T47D (cell line): ENCODE results near the gene F8A1.
"Not testable (repeated sequence)": the region's sequence is repeated elsewhere in the genome, so short reads cannot be mapped to it uniquely, and the experiment has no call there.

Experiments used
- DNase-seq, 2 experiments: peaks; one replicate each; pipeline versions ENCODE4 v3.0.0 to v3.0.0-alpha.2; 2011 to 2012; ENCODE audit warnings: low read depth in 1 of 2, low spot score in 1 of 2
- JUND ChIP-seq: IDR thresholded peaks from 2 replicates; pipeline ENCODE4 v1.6.1; 2012; ENCODE audit warnings: low read depth
- in situ Hi-C: cut with HindIII; loops from 2 replicates; pipeline ENCODE4 v1.10.0; 2016; ENCODE audit warnings: low sequenced_read_pairs, low pct_unique_long_range_greater_than_20kb

F8A1 gene

GRCh38 chrX:154902408-154902807, 16.3 kb downstream of the F8A1 start:
- TF ChIP-seq JUND = no peak
- no peak for DNase-seq
- in situ Hi-C loops = no loop called here

DNA sequence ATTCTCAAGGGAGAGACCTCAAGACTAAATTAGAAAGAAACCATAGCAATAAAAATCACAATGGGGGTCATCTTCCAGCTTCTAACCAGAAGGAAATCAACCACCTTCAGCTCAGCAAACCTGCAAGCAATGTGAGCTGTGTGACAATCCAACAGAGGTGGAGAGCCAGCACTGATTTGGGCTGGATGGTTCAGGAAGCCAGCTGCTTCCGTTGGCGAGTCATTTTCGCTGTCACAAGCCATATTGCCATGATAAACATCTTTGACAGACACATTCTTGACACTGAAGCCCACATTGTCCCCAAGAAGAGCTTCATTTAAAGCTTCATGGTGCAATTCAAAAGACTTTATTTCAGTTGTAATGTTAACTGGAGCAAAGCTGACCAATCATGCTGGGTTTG, 22.7 kb downstream of the F8A1 start:
- no peak for TF ChIP-seq JUND
- DNase-seq = no peak
- in situ Hi-C loops = no loop called here

GRCh38 chrX:154910048-154910447, 23.9 kb downstream of the F8A1 start:
- DNase-seq, in situ Hi-C loops: not testable (repeated sequence)

- in situ Hi-C loops, DNase-seq: not testable (repeated sequence)
These were observed 24.4 kb downstream of the F8A1 start for GRCh38 chrX:154910528-154910927.

GRCh38 chrX:154914052-154914451, 27.9 kb downstream of the F8A1 start:
- in situ Hi-C loops = no loop called here
- no peak for TF ChIP-seq JUND

DNA sequence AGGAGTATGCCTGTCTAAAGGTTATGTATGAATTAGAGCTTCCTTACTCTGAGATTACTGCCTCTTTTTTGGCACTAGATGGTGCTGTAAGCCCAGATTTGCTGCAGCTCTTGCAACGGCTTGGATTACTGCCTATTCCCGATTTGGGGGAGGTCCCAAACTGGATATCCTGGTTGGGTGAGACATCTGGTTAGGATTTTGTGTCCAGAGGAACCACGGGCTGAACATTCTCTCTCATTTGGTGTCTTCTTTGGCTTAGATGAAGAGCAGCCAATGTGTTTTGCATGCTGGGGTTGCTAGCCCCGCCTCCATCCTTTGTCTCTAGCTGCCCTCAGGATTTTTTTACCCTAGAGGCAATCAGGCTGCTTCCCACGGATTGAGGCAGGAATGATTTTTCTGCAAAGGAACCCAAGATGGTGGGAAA, 31.9 kb downstream of the F8A1 start:
- in situ Hi-C loops = no loop called here
- peak; percentile 11 to 78 for DNase-seq
- TF ChIP-seq JUND = no peak

More at GRCh38 chrX:154914052-154914451, 27.9 kb downstream of the F8A1 start:
- DNase-seq = no peak

- in situ Hi-C loops, DNase-seq: not testable (repeated sequence)
These were observed 38.6 kb downstream of the F8A1 start for GRCh38 chrX:154924771-154925170.
